Measurements from ENCODE around the gene TUSC2.
A peak's percentile ranks its signal among the peaks of the same experiment; 100 is the strongest.
"Not testable (repeated sequence)": the region's sequence is repeated elsewhere in the genome, so short reads cannot be mapped to it uniquely, and the experiment has no call there.

TUSC2 gene

GRCh38 chr3:50289130-50289529 lies 38.9 kb downstream of the TUSC2 start:
- Mint-ChIP-seq H3K27me3 (ENCODE audit: low read depth, poor library complexity) (peaks cover 2% of the 10 kb centered on the region), H3K27ac (no peak overlapping the region), H3K36me3 (ENCODE audit: low read depth) (peaks cover 16% of the 10 kb centered on the region), H3K9me3 (no peaks in the 10 kb centered on the region), H3K4me1 (peaks cover 16% of the 10 kb centered on the region), H3K4me3 (no peak overlapping the region)
- DNase-seq: no peak
- TF ChIP-seq CTCF (IDR thresholded peaks at IDR 0.05): no peak

GRCh38 chr3:50288387-50289007 lies 39.5 kb downstream of the TUSC2 start:
- no peak for DNase-seq
- H3K4me1 Mint-ChIP-seq: peaks cover 16% of the 10 kb centered on the region
- H3K36me3 Mint-ChIP-seq (ENCODE audit: low read depth): peaks cover 16% of the 10 kb centered on the region
- H3K27ac Mint-ChIP-seq: peak overlapping the region; percentile 75
- no peak for TF ChIP-seq CTCF (IDR thresholded peaks at IDR 0.05)
- H3K9me3 Mint-ChIP-seq: no peaks in the 10 kb centered on the region
- H3K4me3 Mint-ChIP-seq: no peak overlapping the region
- H3K27me3 Mint-ChIP-seq (ENCODE audit: low read depth, poor library complexity): peaks cover 2% of the 10 kb centered on the region

- H3K27ac Mint-ChIP-seq: no peak overlapping the region
- H3K27me3 Mint-ChIP-seq (ENCODE audit: low read depth, poor library complexity): peaks cover 2% of the 10 kb centered on the region
- no peak for DNase-seq
- no peak for TF ChIP-seq CTCF (IDR thresholded peaks at IDR 0.05)
- H3K9me3 Mint-ChIP-seq: no peaks in the 10 kb centered on the region
- peaks cover 16% of the 10 kb centered on the region for H3K36me3 Mint-ChIP-seq (ENCODE audit: low read depth)
- H3K4me3 Mint-ChIP-seq: no peak overlapping the region
- peaks cover 8% of the 10 kb centered on the region for H3K4me1 Mint-ChIP-seq
These were observed 40.8 kb downstream of the TUSC2 start for GRCh38 chr3:50287262-50287661.

- peaks cover 6% of the 10 kb centered on the region for H3K4me1 Mint-ChIP-seq
- H3K4me3 Mint-ChIP-seq: no peak overlapping the region
- no peak for TF ChIP-seq CTCF (IDR thresholded peaks at IDR 0.05)
- no peak for DNase-seq
- H3K27ac Mint-ChIP-seq: no peak overlapping the region
- H3K36me3 Mint-ChIP-seq (ENCODE audit: low read depth): peaks cover 16% of the 10 kb centered on the region
- H3K27me3 Mint-ChIP-seq (ENCODE audit: low read depth, poor library complexity): peaks cover 2% of the 10 kb centered on the region
- no peaks in the 10 kb centered on the region for H3K9me3 Mint-ChIP-seq
These were observed 41.4 kb downstream of the TUSC2 start for GRCh38 chr3:50286322-50287227.

- not testable (repeated sequence) for H3K4me1 Mint-ChIP-seq; H3K27me3 Mint-ChIP-seq (ENCODE audit: low read depth, poor library complexity); H3K27ac Mint-ChIP-seq; DNase-seq; H3K4me3 Mint-ChIP-seq; H3K9me3 Mint-ChIP-seq
- H3K36me3 Mint-ChIP-seq (ENCODE audit: low read depth): peaks cover 11% of the 10 kb centered on the region
These were observed 43.9 kb downstream of the TUSC2 start for GRCh38 chr3:50284121-50284520.

- H3K27me3 Mint-ChIP-seq (ENCODE audit: low read depth, poor library complexity): peaks cover 21% of the 10 kb centered on the region
- H3K27ac Mint-ChIP-seq: no peak overlapping the region
- no peak for DNase-seq
- H3K36me3 Mint-ChIP-seq (ENCODE audit: low read depth): no peaks in the 10 kb centered on the region
- no peak for TF ChIP-seq CTCF (IDR thresholded peaks at IDR 0.05)
- H3K9me3 Mint-ChIP-seq: no peaks in the 10 kb centered on the region
- H3K4me3 Mint-ChIP-seq: no peak overlapping the region
- peaks cover 25% of the 10 kb centered on the region for H3K4me1 Mint-ChIP-seq
These were observed 48.6 kb downstream of the TUSC2 start for GRCh38 chr3:50279255-50280016.
